ENCODE results near the gene RTBDN. TPM values are rescaled to one million over a fixed set of nuclear protein-coding genes. Genes with fewer than 3 reads are reported as not detected.
"Not testable (repeated sequence)": the region's sequence is repeated elsewhere in the genome, so short reads cannot be mapped to it uniquely, and the experiment has no call there.

The RTBDN gene
- total RNA-seq, 2 donors from 2014 or later, result not detected

DNA sequence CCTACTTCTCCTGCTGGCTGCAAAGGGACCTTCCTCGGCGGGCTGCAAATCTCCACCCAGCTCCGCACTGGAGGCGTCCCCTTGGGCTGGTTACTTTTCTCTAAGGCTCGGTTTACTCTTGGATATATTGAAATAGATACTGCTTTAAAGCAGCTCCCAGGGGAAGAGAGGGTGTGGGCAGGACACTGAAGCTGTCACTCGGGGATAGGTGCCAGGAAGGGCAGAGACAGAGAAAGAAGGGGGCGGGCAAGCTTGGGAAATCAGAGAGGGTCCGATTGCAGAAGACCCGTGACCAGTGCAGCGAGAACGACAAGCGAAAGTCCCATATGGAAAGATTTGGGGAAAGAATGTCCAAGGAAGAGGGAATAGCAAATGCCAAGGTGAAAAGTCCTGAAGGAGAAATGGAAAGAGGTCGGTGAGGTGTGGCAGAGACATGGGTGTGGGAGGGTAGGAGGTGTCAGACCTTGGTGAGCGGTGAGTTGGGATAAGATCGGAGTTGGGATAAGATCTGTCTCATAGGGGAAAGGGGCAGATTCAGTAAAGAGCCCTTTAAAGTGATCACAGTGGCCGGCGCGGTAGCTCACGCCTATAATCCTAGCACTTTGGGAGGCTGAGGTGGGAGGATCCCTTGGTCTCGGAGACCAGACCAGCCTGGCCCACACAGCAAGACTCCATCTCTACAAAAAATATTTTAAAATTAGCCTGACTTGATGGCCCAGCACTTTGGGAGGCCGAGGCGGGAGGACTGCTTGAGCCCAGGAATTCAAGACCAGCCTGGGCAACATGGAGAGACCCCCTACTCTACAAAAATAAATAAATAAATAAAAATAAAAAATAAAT lies 31.9 kb downstream of the RTBDN start:
- Mint-ChIP-seq H3K36me3 (peaks cover 18 to 25% of the 10 kb centered on the region in 2 donors), H3K9me3 (no peaks in the 10 kb centered on the region), H3K27ac (peak overlapping the region in 1 of 2 donors; percentile 77)
- DNase-seq (ENCODE audit: low spot score in 2 of 2) (no peak), ATAC-seq (no peak)

DNA sequence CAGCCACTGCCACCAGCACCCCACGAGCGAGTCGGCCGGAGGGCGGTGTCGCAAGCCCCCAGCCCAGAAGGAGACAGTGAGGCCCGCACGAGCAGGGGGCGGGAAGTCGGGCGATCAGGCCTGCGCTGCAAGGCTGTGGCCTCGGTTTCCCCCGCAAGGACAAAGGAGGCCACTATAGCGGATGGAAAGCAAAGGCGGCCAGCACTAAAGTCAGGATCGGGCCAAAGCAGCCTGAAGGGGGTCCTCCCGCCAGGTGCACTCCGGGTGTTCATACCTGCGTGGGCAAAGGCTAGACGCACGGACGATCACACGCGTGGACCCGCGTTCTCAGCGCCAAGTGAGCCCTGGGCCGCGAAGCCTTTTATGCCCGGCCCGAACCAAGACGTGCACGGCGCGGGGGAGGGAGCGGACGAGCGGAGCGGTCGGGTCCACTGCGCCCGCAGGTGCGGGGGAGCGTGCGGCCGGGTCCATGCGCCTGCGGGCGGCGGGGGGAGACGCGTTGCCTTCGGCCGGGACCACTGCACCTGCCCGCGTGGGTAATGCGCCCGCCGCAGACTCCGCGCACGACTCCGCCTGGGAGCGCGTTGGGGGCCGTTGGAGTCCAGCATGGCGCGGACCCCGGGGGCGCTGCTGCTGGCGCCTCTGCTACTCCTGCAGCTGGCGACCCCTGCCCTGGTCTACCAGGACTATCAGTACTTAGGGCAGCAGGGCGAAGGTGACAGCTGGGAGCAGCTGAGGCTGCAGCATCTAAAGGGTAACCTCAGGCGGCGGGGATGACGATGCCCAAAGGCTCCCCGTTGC lies 32.7 kb downstream of the RTBDN start, which contains the start of the genes PRDX2 and THSD8:
TSS of gene PRDX2 (minus strand) at position 335 of the 801 bp plus-strand sequence. CDS start 539 bp downstream, outside the sequence.
TSS of gene THSD8 (plus strand) at position 604 of the 801 bp plus-strand sequence. CDS start at position 607, 3 bp downstream.
- DNase-seq (ENCODE audit: low spot score in 2 of 2) (peak; percentile 86 to 87), ATAC-seq (peak; percentile 72 to 75)
- peaks cover 14 to 19% of the 10 kb centered on the region in 2 donors for H3K36me3 Mint-ChIP-seq
- H3K9me3 Mint-ChIP-seq, result no peaks in the 10 kb centered on the region
- H3K27ac Mint-ChIP-seq, result peak within 1 kb of the TSS; percentile 77 to 90

- H3K27ac Mint-ChIP-seq, result peak overlapping the region; percentile 65 to 90
- no peaks in the 10 kb centered on the region for H3K9me3 Mint-ChIP-seq
- DNase-seq (ENCODE audit: low spot score in 2 of 2), result no peak
- ATAC-seq, result peak; percentile 16 to 49
- peaks cover 9 to 15% of the 10 kb centered on the region in 2 donors for H3K36me3 Mint-ChIP-seq
These were observed 33.4 kb downstream of the RTBDN start for GRCh38 chr19:12800923-12801465.

DNA sequence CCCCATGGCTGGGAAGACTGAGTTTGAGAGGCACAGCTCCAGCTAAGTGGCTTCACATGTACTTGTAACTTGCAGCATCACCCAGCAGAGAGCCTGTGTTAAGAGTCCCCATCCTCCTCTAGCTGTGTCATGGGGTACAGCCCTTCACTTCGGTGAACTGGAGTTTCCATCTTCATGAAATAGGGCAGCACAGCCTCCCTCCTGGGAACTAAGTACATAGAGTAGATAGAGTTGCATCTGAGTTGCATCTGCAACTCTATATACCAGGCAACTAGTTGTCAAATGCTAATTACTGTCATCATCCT lies 34.0 kb downstream of the RTBDN start:
- ATAC-seq (no peak), DNase-seq (ENCODE audit: low spot score in 2 of 2) (no peak)
- peaks cover 9 to 15% of the 10 kb centered on the region in 2 donors for H3K36me3 Mint-ChIP-seq
- no peaks in the 10 kb centered on the region for H3K9me3 Mint-ChIP-seq
- H3K27ac Mint-ChIP-seq, result peak overlapping the region in 1 of 2 donors; percentile 90

DNA sequence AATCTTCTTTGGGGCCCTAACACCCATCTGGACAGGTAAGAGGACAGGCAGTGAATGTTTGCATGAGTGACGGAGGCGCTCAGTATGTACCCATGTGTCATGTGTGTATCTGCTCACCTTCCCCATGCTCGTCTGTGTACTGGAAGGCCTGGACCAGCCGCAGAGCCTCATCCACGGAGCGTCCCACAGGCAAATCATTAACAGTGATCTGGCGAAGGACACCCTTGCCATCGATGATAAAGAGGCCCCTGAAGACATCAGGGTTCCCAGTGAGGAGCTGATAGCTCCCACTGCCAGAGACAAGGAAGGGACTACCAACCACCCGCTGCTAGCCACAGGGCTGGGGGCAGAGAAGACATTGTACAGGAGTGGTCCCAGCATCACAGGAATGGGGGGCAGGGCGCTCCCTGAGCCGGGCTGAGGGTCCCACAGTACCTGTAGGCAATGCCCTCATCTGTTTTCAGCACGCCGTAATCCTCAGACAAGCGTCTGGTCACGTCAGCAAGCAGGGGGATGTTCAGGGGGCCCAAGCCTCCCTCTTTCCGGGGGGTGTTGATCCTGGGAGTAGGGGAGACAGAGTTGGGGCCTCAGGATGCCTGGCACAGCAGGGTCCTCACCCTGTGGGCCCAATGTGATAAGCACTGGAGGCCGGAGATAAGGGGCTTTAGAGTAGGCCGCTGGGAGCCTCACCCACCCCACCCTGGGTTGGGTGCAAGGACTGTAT lies 34.5 kb downstream of the RTBDN start:
- DNase-seq (ENCODE audit: low spot score in 2 of 2), result no peak
- Mint-ChIP-seq H3K27ac (no peak overlapping the region), H3K9me3 (no peaks in the 10 kb centered on the region), H3K36me3 (peaks cover 9 to 15% of the 10 kb centered on the region in 2 donors)
- no peak for ATAC-seq

GRCh38 chr19:12797607-12798006 lies 36.8 kb downstream of the RTBDN start:
- H3K27ac Mint-ChIP-seq; ATAC-seq; DNase-seq (ENCODE audit: low spot score in 2 of 2); H3K9me3 Mint-ChIP-seq: not testable (repeated sequence)
- H3K36me3 Mint-ChIP-seq, result peaks cover 14 to 30% of the 10 kb centered on the region in 2 donors

- Mint-ChIP-seq H3K27ac (no peak overlapping the region), H3K9me3 (no peaks in the 10 kb centered on the region), H3K36me3 (peaks cover 14 to 30% of the 10 kb centered on the region in 2 donors)
- ATAC-seq (no peak), DNase-seq (ENCODE audit: low spot score in 2 of 2) (no peak)
These were observed 37.2 kb downstream of the RTBDN start for GRCh38 chr19:12797141-12797587.

GRCh38 chr19:12796146-12797071 lies 38.0 kb downstream of the RTBDN start:
- peaks cover 18 to 30% of the 10 kb centered on the region in 2 donors for H3K36me3 Mint-ChIP-seq
- ATAC-seq (peak; percentile 8 to 11), DNase-seq (ENCODE audit: low spot score in 2 of 2) (peak; percentile 78 to 79)

DNA sequence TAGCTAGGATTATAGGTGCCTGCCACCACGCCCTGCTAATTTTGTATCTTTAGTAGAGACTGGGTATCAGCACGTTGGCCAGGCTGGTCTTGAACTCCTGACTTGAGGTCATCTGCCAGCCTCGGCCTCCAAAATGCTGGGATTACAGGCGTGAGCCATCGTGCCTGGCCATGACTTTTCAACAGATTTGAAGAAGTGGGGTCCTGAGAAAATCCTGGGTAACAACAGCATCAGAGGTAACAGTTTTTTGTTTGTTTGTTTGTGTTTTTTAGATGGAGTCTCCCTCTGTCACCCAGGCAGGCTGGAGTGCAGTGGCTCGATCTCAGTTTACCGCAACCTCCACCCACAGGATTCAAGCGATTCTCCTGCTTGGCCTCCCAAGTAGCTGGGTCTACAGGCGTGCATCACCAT lies 39.4 kb downstream of the RTBDN start:
- DNase-seq (ENCODE audit: low spot score in 2 of 2) (no peak), ATAC-seq (no peak)
- Mint-ChIP-seq H3K27ac (peak overlapping the region; percentile 72 to 100), H3K36me3 (peaks cover 21 to 27% of the 10 kb centered on the region in 2 donors), H3K9me3 (no peaks in the 10 kb centered on the region)

More at GRCh38 chr19:12796146-12797071, 38.0 kb downstream of the RTBDN start:
- H3K9me3 Mint-ChIP-seq, result no peaks in the 10 kb centered on the region
- H3K27ac Mint-ChIP-seq, result peak overlapping the region; percentile 72 to 100

DNA sequence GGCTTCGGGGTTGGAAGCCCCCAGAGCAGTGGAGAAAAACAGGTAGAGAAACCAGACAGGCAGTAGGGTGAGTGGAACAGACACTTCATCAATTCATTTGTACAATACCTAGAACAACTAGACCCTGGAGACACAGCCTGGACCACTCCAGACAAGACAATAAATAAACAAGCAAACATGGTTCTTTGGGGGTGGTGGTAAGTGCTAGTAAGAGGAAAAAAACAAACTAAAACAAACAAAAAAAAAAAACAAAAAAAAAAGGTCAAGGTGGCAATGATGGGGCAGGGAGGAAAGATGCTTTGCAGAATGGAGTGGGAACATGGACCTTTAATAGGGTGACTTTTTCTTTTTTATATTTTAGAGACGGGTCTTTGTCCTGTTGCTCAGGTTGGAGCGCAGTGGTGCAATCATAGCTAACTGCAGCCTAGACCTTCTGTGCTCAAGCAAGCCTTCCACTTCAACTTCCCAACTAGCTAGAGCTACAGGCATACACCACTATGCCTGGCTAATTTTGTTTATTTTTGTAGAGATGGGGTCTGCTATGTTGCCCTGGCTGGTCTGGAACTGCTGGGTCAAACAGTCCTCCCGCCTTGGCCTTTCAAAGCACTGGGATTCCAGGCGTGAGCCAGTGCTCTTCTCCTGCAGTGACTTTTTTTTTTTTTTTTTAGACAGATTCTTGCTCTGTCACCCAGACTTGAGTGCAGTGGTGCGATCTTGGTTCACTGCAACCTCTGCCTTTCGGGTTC lies 40.0 kb downstream of the RTBDN start:
- no peak for ATAC-seq
- DNase-seq (ENCODE audit: low spot score in 2 of 2), result no peak
- no peaks in the 10 kb centered on the region for H3K9me3 Mint-ChIP-seq
- H3K36me3 Mint-ChIP-seq, result peaks cover 21 to 22% of the 10 kb centered on the region in 2 donors
- H3K27ac Mint-ChIP-seq, result peak overlapping the region; percentile 72 to 100

GRCh38 chr19:12793290-12794195 lies 40.8 kb downstream of the RTBDN start:
- peak overlapping the region; percentile 99 to 100 for H3K27ac Mint-ChIP-seq
- H3K9me3 Mint-ChIP-seq, result no peaks in the 10 kb centered on the region
- DNase-seq (ENCODE audit: low spot score in 2 of 2) (peak; percentile 92 to 98), ATAC-seq (peak; percentile 38 to 48)
- H3K36me3 Mint-ChIP-seq, result peaks cover 21 to 22% of the 10 kb centered on the region in 2 donors

- peaks cover 21 to 22% of the 10 kb centered on the region in 2 donors for H3K36me3 Mint-ChIP-seq
These were observed 41.5 kb downstream of the RTBDN start for GRCh38 chr19:12792853-12793289.

DNA sequence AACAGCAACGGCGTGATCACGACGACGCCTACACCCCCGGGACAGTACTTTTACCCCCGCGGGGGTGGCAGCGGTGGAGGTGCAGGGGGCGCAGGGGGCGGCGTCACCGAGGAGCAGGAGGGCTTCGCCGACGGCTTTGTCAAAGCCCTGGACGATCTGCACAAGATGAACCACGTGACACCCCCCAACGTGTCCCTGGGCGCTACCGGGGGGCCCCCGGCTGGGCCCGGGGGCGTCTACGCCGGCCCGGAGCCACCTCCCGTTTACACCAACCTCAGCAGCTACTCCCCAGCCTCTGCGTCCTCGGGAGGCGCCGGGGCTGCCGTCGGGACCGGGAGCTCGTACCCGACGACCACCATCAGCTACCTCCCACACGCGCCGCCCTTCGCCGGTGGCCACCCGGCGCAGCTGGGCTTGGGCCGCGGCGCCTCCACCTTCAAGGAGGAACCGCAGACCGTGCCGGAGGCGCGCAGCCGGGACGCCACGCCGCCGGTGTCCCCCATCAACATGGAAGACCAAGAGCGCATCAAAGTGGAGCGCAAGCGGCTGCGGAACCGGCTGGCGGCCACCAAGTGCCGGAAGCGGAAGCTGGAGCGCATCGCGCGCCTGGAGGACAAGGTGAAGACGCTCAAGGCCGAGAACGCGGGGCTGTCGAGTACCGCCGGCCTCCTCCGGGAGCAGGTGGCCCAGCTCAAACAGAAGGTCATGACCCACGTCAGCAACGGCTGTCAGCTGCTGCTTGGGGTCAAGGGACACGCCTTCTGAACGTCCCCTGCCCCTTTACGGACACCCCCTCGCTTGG lies 42.1 kb downstream of the RTBDN start:
- ATAC-seq, result no peak

More at GRCh38 chr19:12792853-12793289, 41.5 kb downstream of the RTBDN start:
- Mint-ChIP-seq H3K27ac (peak overlapping the region; percentile 99 to 100), H3K9me3 (no peaks in the 10 kb centered on the region)
- no peak for ATAC-seq
- DNase-seq (ENCODE audit: low spot score in 2 of 2), result no peak

More for the DNA sequence above, 42.1 kb downstream of the RTBDN start:
- Mint-ChIP-seq H3K9me3 (no peaks in the 10 kb centered on the region), H3K27ac (peak overlapping the region; percentile 99 to 100), H3K36me3 (peaks cover 21 to 22% of the 10 kb centered on the region in 2 donors)
- peak; percentile 76 to 81 for DNase-seq (ENCODE audit: low spot score in 2 of 2)
